Stimulated activated CD8-positive, alpha-beta memory T cell treated with anti-CD3 and anti-CD28 coated beads, Interleukin-2, amount 100 ng/mL, for 48 hours (primary cell): ENCODE measurements around the gene PPP2R2D.

Source experiments
- DNase-seq, 2 donors: peaks; one replicate each; pipeline ENCODE4 v3.0.0-alpha.2; 2020; ENCODE audit warnings: low read depth in 2 of 2

The PPP2R2D gene

GRCh38 chr10:131889755-131890154, 11.1 kb upstream of the PPP2R2D start:
- DNase-seq = no peak

DNA sequence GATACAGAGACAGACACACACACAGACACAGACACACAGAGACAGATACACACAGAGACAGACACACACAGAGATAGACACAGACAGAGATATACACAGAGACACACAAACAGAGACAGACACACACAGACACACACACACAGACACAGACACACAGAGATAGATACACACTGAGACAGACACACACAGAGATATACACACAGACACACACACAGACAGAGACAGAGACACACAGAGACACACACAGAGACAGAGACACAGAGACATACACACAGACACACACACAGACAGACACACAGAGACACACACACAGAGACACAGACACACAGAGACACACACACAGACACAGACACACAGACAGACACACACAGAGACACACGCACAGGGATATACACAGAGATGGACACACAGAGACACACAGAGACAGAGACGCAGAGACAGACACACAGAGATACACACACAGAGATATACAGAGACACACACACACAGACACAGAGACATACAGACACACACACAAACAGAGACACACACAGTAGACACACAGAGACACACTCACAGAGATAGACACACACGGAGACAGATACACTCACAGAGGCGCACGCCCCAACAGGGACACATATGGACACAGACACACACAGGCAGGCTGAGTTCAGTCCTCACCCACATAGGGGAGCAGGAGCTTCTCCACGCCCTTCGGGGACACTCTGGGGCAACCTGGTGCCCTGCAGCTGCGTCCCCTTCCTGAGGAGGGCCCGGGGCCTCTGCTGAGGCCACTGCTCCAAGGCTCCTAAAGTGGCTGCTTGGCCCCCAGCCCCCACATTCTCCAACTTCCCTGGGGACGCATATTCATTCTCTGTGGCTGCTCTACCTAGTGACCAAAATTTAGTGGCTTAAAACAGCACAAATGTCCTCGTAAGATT, 10.3 kb upstream of the PPP2R2D start:
- DNase-seq = no peak

DNA sequence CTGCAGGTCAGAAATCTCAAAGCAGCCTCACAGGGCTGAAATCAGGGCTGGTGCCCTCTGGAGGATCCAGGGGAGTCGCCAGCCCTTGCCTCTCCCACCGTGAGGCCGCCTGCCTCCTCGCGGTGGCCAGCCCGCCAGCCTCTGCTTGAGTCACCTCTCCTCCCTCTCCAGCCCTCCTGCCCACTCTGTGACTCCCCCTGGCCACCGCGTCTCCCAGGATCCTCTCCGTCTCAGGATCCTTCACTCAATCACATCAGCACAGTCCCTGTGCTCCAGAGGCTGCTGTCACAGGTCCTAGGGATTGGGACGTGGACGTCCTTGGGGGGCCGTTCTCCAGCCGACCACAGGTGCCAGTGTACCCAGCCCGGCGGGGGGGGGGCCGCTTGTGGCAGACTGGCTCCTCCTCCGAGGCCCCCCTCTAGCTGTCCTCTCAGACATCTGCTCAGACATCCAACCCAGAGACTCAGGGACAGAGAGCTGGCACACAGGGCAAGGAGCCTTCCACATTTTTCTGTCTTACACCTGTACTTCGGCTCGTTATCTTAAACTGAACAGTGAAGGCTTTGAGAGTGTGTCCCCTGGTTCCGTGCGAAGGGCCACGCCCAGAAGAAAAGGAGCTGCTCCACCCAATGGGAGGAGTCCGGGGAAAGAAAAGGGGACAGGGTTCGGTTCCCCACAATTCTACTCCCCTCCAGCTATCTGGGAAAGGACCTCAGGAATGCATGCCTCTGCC, 9.4 kb upstream of the PPP2R2D start:
- no peak for DNase-seq

GRCh38 chr10:131891929-131892805, 8.6 kb upstream of the PPP2R2D start:
- DNase-seq = no peak

- no peak for DNase-seq
Observed at GRCh38 chr10:131892806-131893675, 7.8 kb upstream of the PPP2R2D start.

GRCh38 chr10:131895116-131895515, 5.7 kb upstream of the PPP2R2D start:
- DNase-seq = no peak

DNA sequence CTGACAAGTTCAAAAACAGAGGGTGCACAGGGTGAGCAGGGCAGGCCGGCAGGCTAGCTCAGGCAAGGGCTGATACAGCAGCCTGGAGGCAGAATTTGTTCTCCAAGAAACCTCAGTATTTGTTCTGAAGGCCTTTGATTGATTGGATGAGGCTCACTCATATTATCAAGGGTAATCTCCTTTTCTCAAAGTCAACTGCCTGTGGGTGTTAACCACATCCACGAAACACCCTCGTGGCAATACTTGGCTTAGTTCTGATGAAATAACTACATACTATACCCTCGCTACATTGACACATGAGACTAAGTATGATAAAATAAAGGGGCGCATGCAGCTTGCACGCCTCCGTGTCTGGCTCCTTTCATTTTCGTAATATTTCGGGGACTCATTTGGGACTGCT, 4.4 kb upstream of the PPP2R2D start:
- DNase-seq = no peak

DNA sequence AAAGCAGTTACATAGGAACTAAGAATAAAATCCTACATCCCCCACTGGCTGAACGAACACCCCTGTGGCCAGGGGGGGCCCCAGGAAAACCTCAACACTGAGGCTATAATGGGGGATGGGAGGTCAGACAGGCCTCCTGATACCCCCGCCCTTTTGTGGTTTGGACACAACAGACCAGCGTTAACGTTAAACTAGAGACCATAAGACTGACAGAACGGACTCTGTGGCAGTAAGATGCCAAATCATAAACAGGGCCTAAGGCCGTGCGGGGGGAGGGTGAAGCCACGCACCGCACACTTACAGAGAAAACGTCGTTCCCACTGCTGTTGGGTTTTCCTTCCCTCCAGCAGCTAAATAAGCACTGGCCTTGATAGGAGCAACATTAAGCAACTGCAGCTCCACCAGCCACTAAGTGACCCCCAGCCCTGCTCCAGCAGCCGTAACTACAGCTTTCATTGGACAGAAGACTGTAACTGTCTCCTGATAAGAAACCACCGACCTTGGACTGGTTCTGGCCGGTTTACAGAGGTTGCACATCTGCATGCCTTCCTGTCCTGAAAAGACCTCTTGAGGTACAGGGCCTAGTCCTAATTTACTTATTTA, 3.4 kb upstream of the PPP2R2D start:
- DNase-seq = no peak

DNA sequence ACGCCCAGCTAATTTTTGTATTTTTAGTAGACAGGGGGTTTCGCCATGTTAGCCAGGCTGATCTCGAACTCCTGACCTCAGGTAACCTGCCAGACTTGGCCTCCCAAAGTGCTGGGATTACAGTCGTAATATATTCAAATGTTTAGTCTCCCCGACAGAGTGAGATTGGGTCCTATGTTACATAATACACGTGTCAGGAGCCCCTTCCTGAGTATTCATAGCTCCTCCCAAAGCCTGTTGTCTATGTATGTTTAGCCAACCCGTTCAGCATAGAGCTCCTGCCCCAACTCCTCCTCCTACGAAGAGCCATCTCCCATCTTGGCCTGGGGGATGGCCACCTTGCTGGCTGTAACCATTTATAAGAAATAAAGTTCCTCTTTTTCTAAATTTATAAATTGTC, 2.7 kb upstream of the PPP2R2D start:
- no peak for DNase-seq

DNA sequence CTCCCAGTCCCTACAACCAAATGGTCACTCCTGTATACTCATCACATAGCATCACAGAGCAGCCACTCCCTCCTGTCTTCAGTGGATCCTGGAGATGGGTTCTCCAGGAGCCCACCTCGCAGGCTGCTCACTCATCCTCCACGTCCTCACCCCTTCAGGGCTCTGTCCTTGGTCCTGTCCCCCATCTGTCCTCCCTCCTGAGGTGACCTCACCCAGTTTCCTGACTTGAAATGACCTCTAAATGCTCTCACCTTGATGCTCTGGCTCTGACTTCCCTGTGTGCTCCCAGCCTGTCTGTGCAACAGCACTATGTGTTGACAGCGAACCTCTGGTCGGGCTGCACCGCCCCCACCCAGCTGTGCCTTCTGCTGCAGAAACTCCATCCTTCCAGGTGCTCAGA, 2.1 kb upstream of the PPP2R2D start:
- no peak for DNase-seq

- no peak for DNase-seq
Observed at GRCh38 chr10:131899116-131899690, 1.6 kb upstream of the PPP2R2D start.

- no peak for DNase-seq
Observed at GRCh38 chr10:131899695-131900349, 986 bp upstream of the PPP2R2D start.

GRCh38 chr10:131901181-131901829, 497 bp downstream of the PPP2R2D start:
- DNase-seq = peak; percentile 23 to 28

GRCh38 chr10:131902211-131902610, 1.4 kb downstream of the PPP2R2D start:
- DNase-seq = no peak

DNA sequence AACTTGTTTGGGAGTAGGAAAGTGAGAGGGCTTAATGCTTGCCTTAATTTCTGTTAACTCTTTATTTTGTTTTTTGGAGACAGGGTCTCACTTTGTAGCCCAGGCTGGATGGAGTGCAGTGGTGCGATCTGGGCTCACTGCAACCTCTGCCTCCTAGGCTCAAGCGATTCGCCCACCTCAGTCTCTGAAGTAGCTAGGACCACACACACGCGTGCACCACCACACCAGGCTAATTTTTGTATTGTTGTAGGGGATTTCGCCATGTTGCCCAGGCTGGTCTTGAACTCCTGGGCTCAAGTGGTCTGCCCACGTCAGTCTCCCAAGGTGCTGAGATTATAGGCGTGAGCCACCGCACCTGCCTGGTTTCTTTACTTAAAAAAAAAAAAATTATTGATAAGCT, 1.9 kb downstream of the PPP2R2D start:
- DNase-seq = no peak

DNA sequence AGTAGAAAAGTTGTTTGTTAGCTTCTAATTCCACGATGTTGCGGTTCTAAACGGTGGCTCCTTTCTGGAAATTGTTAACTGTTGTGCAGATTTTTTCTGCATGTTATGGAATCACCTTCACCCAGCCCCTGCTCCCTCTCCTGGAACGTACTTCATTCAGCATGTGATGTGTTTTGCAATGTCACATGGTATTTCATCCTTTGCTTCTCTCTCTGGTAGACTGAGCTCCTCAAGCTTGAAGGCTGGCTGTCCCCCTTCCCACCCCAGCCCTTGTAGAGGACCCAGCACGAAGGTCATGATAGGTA, 4.4 kb downstream of the PPP2R2D start:
- DNase-seq = no peak

- no peak for DNase-seq
Observed at GRCh38 chr10:131905603-131906268, 4.9 kb downstream of the PPP2R2D start.

DNA sequence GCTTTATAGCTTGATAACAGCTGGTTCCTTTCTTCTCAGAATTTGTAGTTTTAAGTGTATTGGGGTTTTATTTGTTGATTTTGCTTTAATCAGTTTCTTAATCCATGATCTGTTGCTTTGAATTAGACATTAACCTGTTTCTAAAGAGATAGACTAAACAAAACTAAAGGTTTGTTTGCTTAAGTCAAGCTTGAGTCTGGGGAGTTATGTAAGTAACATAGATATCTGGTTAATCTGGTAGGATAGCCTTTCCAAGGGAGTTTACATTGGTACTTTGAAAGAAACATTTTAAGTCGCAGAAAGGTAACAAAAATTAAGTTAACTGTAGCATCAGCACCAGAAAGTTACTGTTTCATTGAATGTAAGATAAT, 5.4 kb downstream of the PPP2R2D start:
- DNase-seq = no peak

GRCh38 chr10:131907679-131908078, 6.9 kb downstream of the PPP2R2D start:
- no peak for DNase-seq
